GM19467 (cell line): ENCODE measurements around the gene CNTNAP2.
"Not testable (repeated sequence)": the region's sequence is repeated elsewhere in the genome, so short reads cannot be mapped to it uniquely, and the experiment has no call there.

Experiments
- ATAC-seq: cut with Tn5 transposase; IDR thresholded peaks from one replicate; pipeline ENCODE4 v1.9.1; 2021; ENCODE audit warnings: mild to moderate bottlenecking, moderate library complexity; ENCODE audit not compliant: unreplicated experiment

Gene CNTNAP2

GRCh38 chr7:147670759-147671158, 1554.2 kb downstream of the CNTNAP2 start:
- ATAC-seq, result no peak

DNA sequence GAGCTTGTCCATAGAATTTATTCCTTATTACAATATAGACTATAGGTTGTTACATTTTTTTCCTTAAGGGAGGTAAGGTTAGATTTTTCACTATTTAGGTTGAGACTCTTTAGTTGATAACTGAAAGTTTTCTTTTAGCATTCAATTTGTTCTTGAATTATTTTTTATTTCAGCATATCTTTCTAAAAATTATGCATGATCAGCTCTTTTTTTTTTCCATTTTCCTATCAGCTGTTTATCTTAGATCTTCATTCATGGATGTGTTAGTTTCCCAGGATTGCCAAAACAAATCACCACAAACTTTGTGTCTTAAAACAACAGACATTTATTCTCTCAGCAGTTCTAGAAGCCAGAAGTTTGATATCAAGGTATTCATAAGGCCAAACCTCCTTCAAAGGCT, 1558.1 kb downstream of the CNTNAP2 start:
- no peak for ATAC-seq

DNA sequence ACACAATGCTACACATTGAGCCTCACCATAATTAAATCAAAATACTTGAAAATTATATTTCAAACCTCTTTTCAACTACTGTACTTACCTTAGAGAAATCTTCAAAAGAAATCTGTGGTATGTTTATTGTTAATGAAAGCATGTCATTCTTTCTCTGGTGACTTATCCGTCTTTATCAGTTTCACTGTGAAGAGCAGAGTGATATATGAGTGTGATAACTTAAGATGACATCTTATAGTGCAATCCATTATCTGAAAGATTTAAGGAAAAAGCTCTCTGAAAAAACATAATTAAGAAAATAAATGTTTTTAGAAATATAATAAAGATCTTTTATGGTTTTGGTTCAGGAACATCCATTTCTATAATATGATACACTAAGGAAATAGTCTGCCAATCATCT, 1562.3 kb downstream of the CNTNAP2 start:
- ATAC-seq, result no peak

GRCh38 chr7:147681530-147681929, 1564.9 kb downstream of the CNTNAP2 start:
- ATAC-seq, result no peak

- ATAC-seq, result no peak
Observed at GRCh38 chr7:147700702-147701101, 1584.1 kb downstream of the CNTNAP2 start.

- no peak for ATAC-seq
Observed at GRCh38 chr7:147707926-147708325, 1591.3 kb downstream of the CNTNAP2 start.

DNA sequence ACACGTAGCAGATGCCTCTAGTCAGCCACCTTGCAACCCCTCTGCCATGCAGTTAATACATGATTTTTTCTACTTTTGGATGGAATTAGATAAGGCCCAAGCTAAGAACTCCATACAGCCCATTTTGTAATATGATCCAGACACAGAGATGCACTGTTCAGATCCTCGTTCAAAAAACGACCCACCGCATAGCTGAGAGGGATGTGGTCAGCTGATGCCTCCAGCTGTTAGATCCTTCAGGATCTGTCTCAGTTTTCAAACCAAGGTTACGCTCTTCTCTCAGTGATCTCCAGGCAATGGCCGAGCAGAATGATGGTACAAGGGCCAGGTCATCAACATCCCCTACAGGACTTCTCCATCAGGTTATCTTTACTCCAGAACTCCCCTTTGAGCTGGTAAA, 1592.3 kb downstream of the CNTNAP2 start:
- ATAC-seq, result no peak

- ATAC-seq, result no peak
Observed at GRCh38 chr7:147711447-147711846, 1594.8 kb downstream of the CNTNAP2 start.

DNA sequence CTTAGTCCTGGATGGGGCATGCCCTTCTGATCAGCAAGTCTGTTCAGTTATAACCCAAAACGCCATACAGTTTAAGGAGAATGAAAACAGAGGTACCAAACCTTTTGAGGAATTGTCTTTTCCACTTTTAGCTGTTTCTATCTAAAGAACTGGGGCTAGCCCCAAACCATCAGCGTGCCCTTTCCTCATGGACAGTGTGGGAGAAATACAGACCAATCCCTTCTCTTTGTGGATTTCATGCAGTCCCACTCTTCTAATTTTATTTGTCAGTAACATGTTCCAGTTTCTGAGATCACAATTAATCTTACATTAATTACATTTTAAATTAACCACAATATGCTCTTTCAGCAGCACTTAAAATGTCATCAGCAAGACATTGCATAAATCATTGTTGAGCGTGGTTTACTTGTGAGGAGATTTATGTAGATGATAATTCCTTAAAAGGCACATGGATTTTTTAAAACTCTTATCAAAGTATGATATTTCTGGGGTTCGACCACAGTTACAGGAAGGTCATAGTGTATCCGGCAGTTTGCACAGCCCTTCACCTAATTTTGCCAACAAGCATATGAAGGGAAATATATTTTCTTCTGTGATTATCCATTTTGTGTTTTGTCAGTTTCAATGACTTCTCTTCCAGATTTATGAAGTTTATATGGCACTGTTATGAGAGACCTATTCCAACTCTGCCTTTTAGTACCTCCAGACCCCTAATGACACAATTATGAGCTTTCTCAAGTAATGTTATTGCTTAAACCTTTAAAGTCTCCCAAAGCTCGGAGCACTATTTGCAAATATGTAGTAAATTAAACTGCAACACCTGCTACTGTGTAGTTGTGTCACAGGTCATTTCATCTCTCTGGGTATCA, 1605.6 kb downstream of the CNTNAP2 start:
- ATAC-seq, result no peak

DNA sequence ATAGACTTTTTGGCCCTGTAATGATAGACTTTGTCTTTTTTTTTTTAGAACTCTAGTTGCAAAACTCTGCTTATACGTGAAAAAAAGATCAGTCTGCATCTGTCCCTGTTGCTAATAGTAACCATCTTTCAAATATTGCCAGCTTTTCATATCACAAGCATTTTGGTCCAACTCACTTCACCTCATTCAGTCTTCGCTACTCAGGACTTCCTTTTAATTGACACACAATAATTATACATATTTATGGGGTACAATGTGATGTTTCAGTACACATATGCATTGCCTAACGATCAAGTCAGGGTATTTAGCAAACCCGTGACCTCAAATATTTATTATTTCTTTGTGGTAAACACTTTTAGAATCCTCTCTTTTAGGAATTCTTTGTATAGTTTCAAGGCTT, 1606.9 kb downstream of the CNTNAP2 start:
- ATAC-seq, result no peak

DNA sequence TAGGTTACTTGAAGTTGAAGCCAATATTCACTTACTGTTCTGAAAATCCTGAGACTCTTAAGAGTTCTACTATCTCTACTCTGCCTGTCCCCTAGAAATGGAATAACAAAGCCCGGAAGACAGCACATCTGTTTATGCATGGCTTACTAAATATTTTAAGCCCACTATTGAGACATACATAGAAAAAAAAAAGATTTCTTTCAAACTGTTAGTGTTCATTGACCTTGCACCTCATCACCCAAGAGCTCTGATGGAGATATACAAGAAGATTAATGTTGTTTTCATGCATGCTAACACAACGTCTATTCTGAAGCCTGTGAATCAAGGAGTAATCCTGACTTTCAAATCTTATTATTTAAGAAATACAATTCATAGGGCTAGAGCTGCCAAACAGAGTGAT, 1614.7 kb downstream of the CNTNAP2 start:
- no peak for ATAC-seq

- ATAC-seq, result not testable (repeated sequence)
Observed at GRCh38 chr7:147737559-147738214, 1621.1 kb downstream of the CNTNAP2 start.

DNA sequence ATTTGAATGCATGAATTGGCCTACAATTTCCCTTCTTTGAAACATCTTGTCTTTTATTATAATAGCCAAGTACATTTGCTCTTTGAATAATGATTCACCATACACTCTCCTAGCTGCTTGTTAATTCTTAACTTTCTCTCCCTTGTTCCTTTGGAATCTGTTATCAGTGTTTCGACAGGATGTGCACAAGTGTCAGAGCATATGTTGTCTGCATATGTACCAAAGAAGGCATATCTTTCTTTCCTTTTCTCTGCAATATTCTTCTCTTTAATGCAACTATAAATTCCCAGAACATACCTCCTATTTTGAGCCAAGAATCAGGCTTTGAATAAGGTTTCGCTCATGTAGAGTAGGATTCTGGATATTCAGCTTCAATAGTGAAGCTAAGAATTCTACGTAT, 1625.7 kb downstream of the CNTNAP2 start:
- ATAC-seq, result no peak

DNA sequence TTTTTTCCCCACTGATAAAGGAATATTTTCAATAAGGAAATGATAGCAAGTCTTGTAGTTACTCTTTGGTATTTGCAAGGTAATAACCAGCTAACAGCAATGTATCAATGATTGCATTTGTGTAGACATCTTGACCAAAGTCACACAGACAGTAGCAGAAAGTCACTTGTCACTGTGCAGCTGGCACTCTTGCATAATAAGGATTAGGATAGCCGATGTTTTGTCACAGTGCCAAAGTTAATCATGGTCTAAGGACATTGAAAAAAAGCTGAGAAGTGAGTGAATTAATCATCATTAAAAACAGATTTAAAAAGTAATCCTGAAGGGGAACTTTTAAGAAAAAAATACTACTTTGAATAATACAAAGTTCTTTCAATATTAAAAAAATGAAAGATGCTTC, 1639.7 kb downstream of the CNTNAP2 start:
- ATAC-seq, result no peak

GRCh38 chr7:147759327-147759943, 1642.8 kb downstream of the CNTNAP2 start:
- ATAC-seq, result no peak

GRCh38 chr7:147765301-147765700, 1648.7 kb downstream of the CNTNAP2 start:
- ATAC-seq, result no peak

DNA sequence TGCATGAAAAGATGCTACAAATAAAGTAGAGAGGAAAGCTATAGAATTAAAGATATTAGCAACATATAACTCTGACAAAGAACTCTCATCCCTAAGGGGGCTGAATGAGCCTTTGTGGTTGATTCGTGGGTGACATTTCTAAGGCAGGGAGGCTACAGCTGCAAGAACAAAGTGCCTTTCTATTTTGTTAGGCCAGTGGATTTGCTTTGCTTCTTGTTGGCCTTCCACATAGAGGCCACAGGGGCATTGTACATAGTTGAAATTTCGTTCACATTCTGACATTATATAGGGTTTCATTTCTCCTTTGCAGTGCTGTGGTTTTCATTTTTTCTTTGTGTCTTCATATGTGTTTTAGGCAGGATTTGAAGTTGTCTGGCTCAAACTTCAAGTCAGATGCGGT, 1654.7 kb downstream of the CNTNAP2 start:
- no peak for ATAC-seq

DNA sequence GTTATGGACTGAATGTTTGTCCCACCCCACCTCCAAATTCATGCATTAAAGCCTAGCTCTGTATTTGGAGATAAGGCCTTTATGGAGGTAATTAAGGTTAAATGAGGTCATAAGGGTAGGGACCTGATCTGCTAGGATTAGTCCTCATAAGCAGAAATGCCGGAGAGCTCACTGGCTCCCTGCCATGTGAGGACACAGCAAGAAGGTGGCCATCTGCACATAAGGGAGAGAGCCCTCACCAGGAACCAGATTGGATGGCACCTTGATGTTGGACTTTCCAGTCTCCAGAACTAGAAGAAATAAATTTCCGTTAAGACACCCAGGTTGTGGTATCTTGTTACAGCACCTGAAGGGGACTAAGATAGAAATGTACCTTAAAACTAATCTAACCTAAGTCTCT, 1657.9 kb downstream of the CNTNAP2 start:
- no peak for ATAC-seq

DNA sequence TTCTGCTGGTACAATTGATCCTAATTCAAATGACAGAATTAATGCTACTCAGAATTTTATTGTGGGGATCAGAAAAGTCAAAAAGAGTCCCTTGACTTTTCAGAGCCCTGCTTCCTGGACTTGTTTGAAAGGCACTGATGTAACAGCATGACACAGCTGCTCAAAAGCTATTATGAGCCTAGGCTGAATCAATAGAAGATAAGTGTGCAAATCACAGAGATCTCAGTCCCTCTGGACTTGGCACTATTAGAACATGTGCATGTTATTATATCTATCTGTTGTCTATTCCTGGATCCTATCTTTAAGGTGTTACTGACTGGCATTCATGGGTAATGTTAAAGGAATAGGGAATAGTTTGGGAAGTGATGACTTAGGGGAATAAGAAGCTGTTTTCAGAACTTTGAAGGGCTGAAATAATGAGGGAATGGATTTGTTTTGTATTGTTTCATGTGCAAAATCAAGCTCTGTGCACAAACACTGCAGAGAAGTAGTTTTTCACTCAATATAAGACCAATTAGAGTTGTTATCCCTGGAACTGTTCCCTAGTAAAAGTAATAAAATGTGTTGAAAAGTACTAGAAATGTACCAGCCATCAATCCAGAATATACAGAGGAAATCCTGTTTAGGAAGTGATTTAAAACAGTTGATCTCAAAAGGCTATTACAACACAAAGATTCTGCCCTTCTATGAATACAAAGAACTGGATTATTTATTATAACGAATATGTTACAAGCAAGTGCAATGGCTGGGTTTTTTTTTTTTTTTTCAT, 1659.1 kb downstream of the CNTNAP2 start:
- no peak for ATAC-seq

GRCh38 chr7:147777309-147777708, 1660.7 kb downstream of the CNTNAP2 start:
- ATAC-seq, result no peak

DNA sequence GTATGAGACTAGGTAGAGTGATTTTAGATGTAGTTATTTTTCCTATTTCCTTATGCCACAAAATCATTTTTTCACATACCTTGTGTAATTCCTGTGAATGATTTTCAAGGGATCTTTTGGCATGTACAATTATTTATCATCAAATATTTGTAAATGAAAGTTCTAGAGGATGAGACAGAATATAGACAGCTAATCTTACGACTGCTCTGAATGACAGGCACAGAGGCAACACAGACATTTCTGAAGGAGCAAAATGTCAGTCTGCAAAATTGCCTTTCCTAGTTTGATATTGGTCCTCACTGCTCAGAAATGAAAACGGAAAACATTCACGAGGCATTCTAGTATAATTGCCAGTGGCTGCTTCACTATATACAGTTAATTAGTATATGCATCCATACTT, 1663.3 kb downstream of the CNTNAP2 start:
- ATAC-seq, result no peak
